Esophagus squamous epithelium (tissue), 5 donors: ENCODE results near the gene RBM10. TPM values are rescaled to one million over a fixed set of nuclear protein-coding genes. Genes with fewer than 3 reads are reported as not detected.

Experiments
- DNase-seq: peaks from one replicate; lab custom pipeline; 2025; lab: John Stamatoyannopoulos, UW
- H3K27ac ChIP-seq, 4 donors: fragments of 200-600 bp; sonication (generic); one replicate each; pipeline ENCODE4 v1.5.1; 2016 to 2019; ENCODE audit warnings: mild to moderate bottlenecking in 1 of 4
- H3K27me3 ChIP-seq, 4 donors: fragments of 200-600 bp; sonication (generic); 1 replicate in 3 of 4; 2 replicates in 1 of 4; pipeline versions ENCODE4 v1.5.1 to v1.6.0; 2017 to 2021; ENCODE audit warnings: antibody characterized with exemption in 1 of 4
- H3K36me3 ChIP-seq, 3 donors: fragments of 200-600 bp; sonication (generic); one replicate each; pipeline ENCODE4 v1.5.1; 2016 to 2019
- H3K4me1 ChIP-seq, 3 donors: fragments of 200-600 bp; sonication (generic); one replicate each; pipeline ENCODE4 v1.5.1; 2017 to 2019
- H3K4me3 ChIP-seq, 4 donors: fragments of 200-600 bp; sonication (generic); 1 replicate in 3 of 4; 2 replicates in 1 of 4; pipeline ENCODE4 v1.5.1; 2016 to 2019; ENCODE audit warnings: mild to moderate bottlenecking in 2 of 4, moderate library complexity in 1 of 4
- H3K9me3 ChIP-seq, 3 donors: fragments of 200-600 bp; sonication (generic); one replicate each; pipeline ENCODE4 v1.5.1; 2016 to 2019
- CTCF ChIP-seq, 6 experiments: fragments of 450-650 bp in 4 of 6; fragments of 200-600 bp in 2 of 6; sonication (generic) in 2 of 6; IDR thresholded peaks; one replicate each; pipeline ENCODE4 v1.5.1; 2016 to 2019; ENCODE audit warnings: antibody characterized with exemption in 6 of 6, mild to moderate bottlenecking in 4 of 6, moderate library complexity in 4 of 6
- POLR2A ChIP-seq, 4 donors: fragments of 450-650 bp; IDR thresholded peaks; one replicate each; pipeline ENCODE4 v1.6.1; 2017; ENCODE audit warnings: antibody characterized with exemption in 4 of 4, mild to moderate bottlenecking in 4 of 4, moderate library complexity in 3 of 4
- WGBS, 2 donors: methylation state at CpG; one replicate each; pipeline ENCODE4 v1.1.5; 2018; 5-methylcytosine and 5-hydroxymethylcytosine counted together
- intact Hi-C: fragments of 100-400 bp; cut with DNase I; formaldehyde crosslinking; loops from one replicate; pipeline ENCODE4 v1.15.0; 2022
- total RNA-seq, 4 donors: library from RNA; depleted of rRNA; stranded (reverse); fragments of >200 nt; gene quantifications; one replicate each; pipeline ENCODE4 v1.1.0, GENCODE V29; 2016
- donor health status: DM: yes; HTN: yes; CAD: no.

Gene RBM10
- total RNA-seq, 4 donors from 2014 or later = 28.1 to 35.6 (median 28.6) TPM

- Histone ChIP-seq H3K27me3 (peaks cover 0 to 2% (median 0%) of the 10 kb centered on the region in 4 donors), H3K9me3 (no peaks in the 10 kb centered on the region), H3K36me3 (peaks cover 0 to 100% (median 11%) of the 10 kb centered on the region in 3 donors), H3K4me3 (no peak overlapping the region), H3K27ac (no peak overlapping the region), H3K4me1 (peaks cover 0 to 7% (median 3%) of the 10 kb centered on the region in 3 donors)
- 76 to 81% methylated on average over 4 to 6 of the region's 12 CpGs for WGBS, 2 donors
- DNase-seq = no peak
- intact Hi-C loops = no loop called here
- TF ChIP-seq POLR2A (IDR thresholded peaks at IDR 0.05) = no peak
- no peak for TF ChIP-seq CTCF (IDR thresholded peaks at IDR 0.05)
These were observed 29.4 kb downstream of the RBM10 start for GRCh38 chrX:47174376-47174775.

- intact Hi-C loops = no loop called here
- H3K4me3 ChIP-seq = no peak overlapping the region
- H3K4me1 ChIP-seq = peaks cover 0 to 8% (median 3%) of the 10 kb centered on the region in 3 donors
- no peak for TF ChIP-seq CTCF (IDR thresholded peaks at IDR 0.05)
- TF ChIP-seq POLR2A (IDR thresholded peaks at IDR 0.05) = no peak
- no peak for DNase-seq
- H3K36me3 ChIP-seq = peaks cover 5 to 100% (median 6%) of the 10 kb centered on the region in 3 donors
- no peaks in the 10 kb centered on the region for H3K9me3 ChIP-seq
- WGBS, 2 donors = 89% methylated on average over 10 to 16 of the region's 23 CpGs
- no peaks in the 10 kb centered on the region for H3K27me3 ChIP-seq
- H3K27ac ChIP-seq = no peak overlapping the region
These were observed 30.0 kb downstream of the RBM10 start for GRCh38 chrX:47174846-47175587.

GRCh38 chrX:47175588-47175980 is 30.6 kb downstream of the RBM10 start:
- no peak for DNase-seq
- no peaks in the 10 kb centered on the region for H3K9me3 ChIP-seq
- peaks cover 5 to 100% (median 6%) of the 10 kb centered on the region in 3 donors for H3K36me3 ChIP-seq
- H3K4me3 ChIP-seq = no peak overlapping the region
- peaks cover 0 to 8% (median 3%) of the 10 kb centered on the region in 3 donors for H3K4me1 ChIP-seq
- TF ChIP-seq CTCF (IDR thresholded peaks at IDR 0.05) = no peak
- no peak for TF ChIP-seq POLR2A (IDR thresholded peaks at IDR 0.05)
- H3K27ac ChIP-seq = no peak overlapping the region
- WGBS, 2 donors = 80 to 90% methylated on average over 1 to 9 of the region's 12 CpGs
- intact Hi-C loops = no loop called here
- H3K27me3 ChIP-seq = no peaks in the 10 kb centered on the region

- Histone ChIP-seq H3K27ac (no peak overlapping the region), H3K4me1 (peaks cover 0 to 8% (median 3%) of the 10 kb centered on the region in 3 donors), H3K9me3 (no peaks in the 10 kb centered on the region), H3K4me3 (no peak overlapping the region), H3K27me3 (no peaks in the 10 kb centered on the region), H3K36me3 (peaks cover 7 to 100% (median 11%) of the 10 kb centered on the region in 3 donors)
- TF ChIP-seq CTCF (IDR thresholded peaks at IDR 0.05) (no peak), POLR2A (IDR thresholded peaks at IDR 0.05) (no peak)
- 85 to 94% methylated on average over 10 to 23 of the region's 23 CpGs for WGBS, 2 donors
- no peak for DNase-seq
- intact Hi-C loops = no loop called here
These were observed 31.2 kb downstream of the RBM10 start for GRCh38 chrX:47176101-47176740.

- Histone ChIP-seq H3K27ac (no peak overlapping the region), H3K36me3 (peaks cover 12 to 100% (median 16%) of the 10 kb centered on the region in 3 donors), H3K4me1 (peaks cover 0 to 8% (median 3%) of the 10 kb centered on the region in 3 donors), H3K27me3 (no peaks in the 10 kb centered on the region), H3K9me3 (no peaks in the 10 kb centered on the region), H3K4me3 (no peak overlapping the region)
- no peak for DNase-seq
- WGBS, 2 donors = 77 to 80% methylated on average over 2 of the region's 2 CpGs
- TF ChIP-seq CTCF (IDR thresholded peaks at IDR 0.05) (no peak), POLR2A (IDR thresholded peaks at IDR 0.05) (no peak)
- intact Hi-C loops = no loop called here
These were observed 32.1 kb downstream of the RBM10 start for GRCh38 chrX:47177079-47177478.
